Measurements from ENCODE around the gene CANX. TPM values are rescaled to one million over a fixed set of nuclear protein-coding genes. Genes with fewer than 3 reads are reported as not detected.

CANX gene, protein sequence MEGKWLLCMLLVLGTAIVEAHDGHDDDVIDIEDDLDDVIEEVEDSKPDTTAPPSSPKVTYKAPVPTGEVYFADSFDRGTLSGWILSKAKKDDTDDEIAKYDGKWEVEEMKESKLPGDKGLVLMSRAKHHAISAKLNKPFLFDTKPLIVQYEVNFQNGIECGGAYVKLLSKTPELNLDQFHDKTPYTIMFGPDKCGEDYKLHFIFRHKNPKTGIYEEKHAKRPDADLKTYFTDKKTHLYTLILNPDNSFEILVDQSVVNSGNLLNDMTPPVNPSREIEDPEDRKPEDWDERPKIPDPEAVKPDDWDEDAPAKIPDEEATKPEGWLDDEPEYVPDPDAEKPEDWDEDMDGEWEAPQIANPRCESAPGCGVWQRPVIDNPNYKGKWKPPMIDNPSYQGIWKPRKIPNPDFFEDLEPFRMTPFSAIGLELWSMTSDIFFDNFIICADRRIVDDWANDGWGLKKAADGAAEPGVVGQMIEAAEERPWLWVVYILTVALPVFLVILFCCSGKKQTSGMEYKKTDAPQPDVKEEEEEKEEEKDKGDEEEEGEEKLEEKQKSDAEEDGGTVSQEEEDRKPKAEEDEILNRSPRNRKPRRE
- 474 TPM for total RNA-seq

DNA sequence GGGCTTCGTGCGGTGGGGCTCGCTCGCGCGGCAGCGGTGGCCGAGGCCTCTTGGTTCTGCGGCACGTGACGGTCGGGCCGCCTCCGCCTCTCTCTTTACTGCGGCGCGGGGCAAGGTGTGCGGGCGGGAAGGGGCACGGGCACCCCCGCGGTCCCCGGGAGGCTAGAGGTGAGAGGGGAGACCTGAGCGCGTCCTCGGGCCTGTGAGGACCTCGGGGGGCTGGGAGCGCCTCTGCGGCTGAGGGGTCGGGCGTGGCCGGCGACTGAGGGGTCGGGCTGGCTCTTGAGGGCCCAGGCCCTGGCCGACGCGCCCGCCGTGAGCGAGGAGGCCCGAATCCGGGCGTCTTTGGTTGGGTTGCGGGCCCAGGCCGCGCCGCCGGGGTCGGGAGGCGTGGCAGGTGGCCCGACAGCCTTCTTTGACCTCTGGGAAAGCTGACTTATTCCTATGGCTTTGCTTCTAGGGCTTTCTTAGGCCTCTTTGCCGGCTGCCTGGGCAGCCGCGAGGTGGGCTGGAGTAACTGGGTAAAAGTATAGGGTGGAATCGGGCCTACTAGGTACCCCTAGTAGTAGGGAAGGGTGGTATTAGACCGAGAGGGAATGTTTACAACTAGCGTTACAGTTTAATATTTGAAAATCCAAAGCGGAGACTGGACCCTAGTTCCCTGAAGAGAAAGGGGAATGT, at the start of gene CANX:
Gene CANX, plus strand, starts transcription at position 33 of the 681 bp plus-strand sequence. CDS start 6,715 bp downstream, outside the sequence.

DNA sequence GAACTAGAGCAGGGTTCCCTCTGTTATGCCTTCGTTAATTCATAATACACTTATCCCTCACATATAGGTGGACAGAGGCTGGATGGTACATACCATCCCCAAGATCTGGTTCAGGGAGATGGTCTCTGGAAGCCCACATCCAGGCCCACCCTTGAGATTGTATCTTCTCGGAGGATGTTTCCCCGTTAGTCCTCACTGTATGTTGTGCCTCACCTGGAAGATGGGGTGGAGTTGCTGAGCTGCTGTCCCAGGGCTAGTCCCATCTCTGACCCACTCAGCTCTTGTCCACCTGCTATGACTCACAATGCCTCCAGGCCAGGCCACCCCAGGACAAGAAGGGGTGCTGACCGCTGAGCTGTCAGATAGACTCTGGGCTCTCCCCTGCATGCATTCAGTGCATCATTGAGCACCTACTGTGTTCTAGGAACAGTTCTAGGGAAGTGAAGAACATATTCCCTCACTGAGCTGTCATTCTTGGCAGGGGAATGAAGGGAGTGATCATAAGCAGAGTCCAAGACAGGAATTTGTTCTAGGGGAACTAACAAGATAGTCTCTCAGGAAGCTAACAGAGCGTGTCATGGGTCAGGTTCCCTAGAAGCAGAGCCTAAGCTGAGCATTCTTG, 17.9 kb upstream of the CANX start, which contains the start of gene CBY3:
Gene CBY3, minus strand, starts transcription at position 255 of the 622 bp plus-strand sequence. Its CDS starts 116 bp downstream, at position 139.

DNA sequence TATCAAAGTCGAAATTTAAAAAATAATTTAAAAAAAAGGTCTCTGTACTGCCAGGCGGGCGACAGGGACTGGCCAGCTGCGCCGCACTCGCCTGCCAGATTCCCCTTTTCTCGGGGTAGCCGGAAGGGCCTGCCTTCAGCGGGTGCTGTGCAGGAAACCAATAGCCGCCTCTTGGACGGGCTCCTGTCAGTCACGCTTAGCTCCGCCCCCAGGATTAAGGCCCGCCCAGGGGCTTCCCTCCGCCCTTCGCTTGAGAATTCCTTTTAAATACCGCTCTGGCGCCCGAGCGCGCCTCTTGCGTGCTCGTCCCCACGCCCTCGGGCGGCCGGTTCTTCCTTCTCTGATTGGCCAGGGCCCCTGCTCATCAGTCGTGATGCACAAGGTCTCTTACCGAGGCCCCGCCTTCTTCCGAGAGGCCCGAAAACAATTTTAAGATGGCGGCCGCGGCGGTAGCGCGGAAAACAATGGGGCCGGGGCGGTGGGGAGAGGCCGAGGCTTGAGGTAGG, 33.7 kb downstream of the CANX start, which contains the start of gene MAML1:
Gene MAML1, plus strand, starts transcription at position 411 of the 506 bp plus-strand sequence. CDS start 291 bp downstream, outside the sequence.

Other genes starting within 250 kb of the CANX start
- gene RUFY1, start 148.4 kb upstream of the CANX start, total RNA-seq: 31.1 TPM
- 668 TPM for gene HNRNPH1, start 75.3 kb upstream of the CANX start, total RNA-seq
- gene CBY3, start 17.9 kb upstream of the CANX start, total RNA-seq: 0.46 TPM
- 9.9 TPM for gene MAML1, start 33.9 kb downstream of the CANX start, total RNA-seq
- 2.1 TPM for gene LTC4S, start 95.0 kb downstream of the CANX start, total RNA-seq
- gene MGAT4B, start 107.9 kb downstream of the CANX start, total RNA-seq: 89.7 TPM
- 63.9 TPM for gene SQSTM1, start 121.9 kb downstream of the CANX start, total RNA-seq
- 29.3 TPM for gene MRNIP, start 159.8 kb downstream of the CANX start, total RNA-seq
- 52.6 TPM for gene TBC1D9B, start 208.9 kb downstream of the CANX start, total RNA-seq